ENCODE data around the gene SAT2. TPM values are rescaled to one million over a fixed set of nuclear protein-coding genes. Genes with fewer than 3 reads are reported as not detected.

Gene SAT2
- total RNA-seq, 1 donor from 2014 or later: 45.0 TPM

- DNase-seq: peak; percentile 66
- TF ChIP-seq CTCF (IDR thresholded peaks at IDR 0.05): peak; percentile 44
- Mint-ChIP-seq H3K4me3 (no peak overlapping the region), H3K36me3 (ENCODE audit: low read depth) (peaks cover 56% of the 10 kb centered on the region), H3K4me1 (peaks cover 13% of the 10 kb centered on the region), H3K27me3 (no peaks in the 10 kb centered on the region), H3K9me3 (no peaks in the 10 kb centered on the region), H3K27ac (no peak overlapping the region)
- CTCF ChIA-PET: interaction anchor here (0.6 to 3.3 kb wide), 30 partner anchors 9 to 543 kb away, joined by 3 to 38 read pairs (median 4); partner anchors contain the start of genes CD68, FXR2, NEURL4 and SAT2
- ATAC-seq (ENCODE audit: low read depth): peak; percentile 89
- POLR2A ChIA-PET: interaction anchor here (0.6 to 2.4 kb wide), 16 partner anchors 10 to 544 kb away, joined by 3 to 17 read pairs (median 4); partner anchors contain the start of genes CD68, FXR2, POLR2A and SAT2
- intact Hi-C loops (cut with micrococcal nuclease): loop anchor here (1.0 to 10.0 kb wide), 4 partner anchors 28 to 545 kb away; partner anchors contain the start of genes SENP3 and SLC16A11
Measured at GRCh38 chr17:7589204-7589868, 38.3 kb downstream of the SAT2 start.

- H3K27me3 Mint-ChIP-seq: no peaks in the 10 kb centered on the region
- H3K4me3 Mint-ChIP-seq: no peak overlapping the region
- no peak for TF ChIP-seq CTCF (IDR thresholded peaks at IDR 0.05)
- no peaks in the 10 kb centered on the region for H3K9me3 Mint-ChIP-seq
- POLR2A ChIA-PET: interaction anchor here (0.6 to 2.4 kb wide), 16 partner anchors 9 to 543 kb away, joined by 3 to 17 read pairs (median 4); partner anchors contain the start of genes CD68, FXR2, POLR2A and SAT2
- ATAC-seq (ENCODE audit: low read depth) (no peak), DNase-seq (no peak)
- H3K4me1 Mint-ChIP-seq: peaks cover 20% of the 10 kb centered on the region
- intact Hi-C loops (cut with micrococcal nuclease): loop anchor here (1.0 to 10.0 kb wide), 4 partner anchors 27 to 544 kb away; partner anchors contain the start of genes SENP3 and SLC16A11
- H3K27ac Mint-ChIP-seq: no peak overlapping the region
- CTCF ChIA-PET: interaction anchor here (1.1 to 3.3 kb wide), 24 partner anchors 9 to 543 kb away, joined by 3 to 38 read pairs (median 6); partner anchors contain the start of genes CD68, FXR2, NEURL4 and SAT2
- peaks cover 55% of the 10 kb centered on the region for H3K36me3 Mint-ChIP-seq (ENCODE audit: low read depth)
Measured at GRCh38 chr17:7588553-7589203, 38.9 kb downstream of the SAT2 start.

GRCh38 chr17:7587420-7588151 is 40.0 kb downstream of the SAT2 start:
- H3K4me3 Mint-ChIP-seq: no peak overlapping the region
- intact Hi-C loops (cut with micrococcal nuclease): loop anchor here (10.0 kb wide), 1 partner anchor 543 kb away; the partner anchor contains the start of gene SLC16A11
- H3K27ac Mint-ChIP-seq: no peak overlapping the region
- TF ChIP-seq CTCF (IDR thresholded peaks at IDR 0.05): no peak
- ATAC-seq (ENCODE audit: low read depth) (no peak), DNase-seq (no peak)
- peaks cover 49% of the 10 kb centered on the region for H3K36me3 Mint-ChIP-seq (ENCODE audit: low read depth)
- CTCF ChIA-PET: interaction anchor here (1.2 to 3.4 kb wide), 4 partner anchors 27 to 151 kb away, joined by 3 to 16 read pairs (median 9); partner anchors contain the start of genes FXR2 and TMEM102
- POLR2A ChIA-PET: interaction anchor here (0.7 to 1.2 kb wide), 3 partner anchors 14 to 103 kb away, joined by 4 to 7 read pairs (median 6); no protein-coding TSS in a partner anchor
- no peaks in the 10 kb centered on the region for H3K27me3 Mint-ChIP-seq
- peaks cover 26% of the 10 kb centered on the region for H3K4me1 Mint-ChIP-seq
- no peaks in the 10 kb centered on the region for H3K9me3 Mint-ChIP-seq

GRCh38 chr17:7586673-7587419 is 40.8 kb downstream of the SAT2 start:
- ATAC-seq (ENCODE audit: low read depth) (no peak), DNase-seq (no peak)
- intact Hi-C loops (cut with micrococcal nuclease): loop anchor here (10.0 kb wide), 1 partner anchor 542 kb away; the partner anchor contains the start of gene SLC16A11
- Mint-ChIP-seq H3K27me3 (no peaks in the 10 kb centered on the region), H3K36me3 (ENCODE audit: low read depth) (peaks cover 41% of the 10 kb centered on the region), H3K4me3 (no peak overlapping the region), H3K9me3 (no peaks in the 10 kb centered on the region), H3K27ac (no peak overlapping the region), H3K4me1 (peaks cover 34% of the 10 kb centered on the region)
- ChIA-PET CTCF (interaction anchor here (1.2 to 3.4 kb wide), 3 partner anchors 28 to 72 kb away, joined by 3 to 16 read pairs (median 3); partner anchors contain the start of gene FXR2), POLR2A (interaction anchor here (0.7 to 3.9 kb wide), 4 partner anchors 13 to 102 kb away, joined by 4 to 94 read pairs (median 6); partner anchors contain the start of genes TP53 and WRAP53)
- no peak for TF ChIP-seq CTCF (IDR thresholded peaks at IDR 0.05)
